Peyer's patch (tissue), 4 donors: ENCODE results near the gene WDSUB1. TPM values are rescaled to one million over a fixed set of nuclear protein-coding genes. Genes with fewer than 3 reads are reported as not detected.

Source experiments
- DNase-seq, 3 donors: peaks; one replicate each; pipeline ENCODE4 v3.0.0-alpha.2; 2017 to 2019
- H3K27ac ChIP-seq, 4 donors: fragments of 200-600 bp; sonication (generic); one replicate each; pipeline ENCODE4 v1.5.1; 2016 to 2019
- H3K27me3 ChIP-seq, 2 donors: fragments of 200-600 bp; sonication (generic); one replicate each; pipeline ENCODE4 v1.5.1; 2019
- H3K36me3 ChIP-seq, 3 donors: fragments of 200-600 bp; sonication (generic); one replicate each; pipeline ENCODE4 v1.5.1; 2016 to 2019
- H3K4me1 ChIP-seq, 4 donors: fragments of 200-600 bp; sonication (generic); one replicate each; pipeline ENCODE4 v1.5.1; 2016 to 2019
- H3K4me3 ChIP-seq, 4 donors: fragments of 200-600 bp; sonication (generic); 1 replicate in 3 of 4; 2 replicates in 1 of 4; pipeline ENCODE4 v1.5.1; 2016 to 2019; ENCODE audit warnings: mild to moderate bottlenecking in 1 of 4
- H3K9me3 ChIP-seq, 4 donors: fragments of 200-600 bp; sonication (generic); one replicate each; pipeline ENCODE4 v1.5.1; 2016 to 2019; ENCODE audit warnings: mild to moderate bottlenecking in 1 of 4
- POLR2A ChIP-seq, 2 donors: fragments of 450-650 bp; IDR thresholded peaks; one replicate each; pipeline ENCODE4 v1.5.1; 2017; ENCODE audit warnings: antibody characterized with exemption in 2 of 2, mild to moderate bottlenecking in 2 of 2, moderate library complexity in 2 of 2
- total RNA-seq, 4 donors: library from RNA; depleted of rRNA; stranded (reverse); fragments of >200 nt; gene quantifications; one replicate each; pipeline ENCODE4 v1.1.0, GENCODE V29; 2016
- TF ChIP-seq, protein P1 (sequence below), 6 experiments: fragments of 450-650 bp in 4 of 6; fragments of 200-600 bp in 2 of 6; sonication (generic) in 1 of 6; IDR thresholded peaks; one replicate each; pipeline ENCODE4 v1.5.1; 2017 to 2019; ENCODE audit warnings: antibody characterized with exemption in 6 of 6, mild to moderate bottlenecking in 3 of 6, moderate library complexity in 1 of 6

WDSUB1 gene
- total RNA-seq, 4 donors from 2014 or later = 4.0 to 9.9 (median 8.4) TPM

DNA sequence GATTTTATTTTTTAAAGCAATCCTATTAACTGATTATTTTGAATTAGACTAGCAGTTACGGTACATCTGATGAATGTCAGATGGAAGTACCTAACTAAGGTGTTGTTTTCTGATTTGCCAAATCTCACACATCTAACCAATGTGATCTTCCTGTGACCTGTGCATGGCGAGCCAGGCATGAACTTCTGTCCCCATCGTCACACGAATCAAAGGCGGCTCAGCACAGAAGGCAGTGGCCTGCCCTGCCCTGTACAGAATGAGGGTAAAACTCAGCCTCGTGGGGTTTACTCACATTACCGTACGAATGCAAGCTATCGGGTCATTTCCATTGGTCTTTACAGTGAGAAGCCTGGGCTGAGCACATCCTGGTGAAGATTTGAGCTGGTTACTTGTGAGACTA lies 87.3 kb downstream of the WDSUB1 start:
- no peaks in the 10 kb centered on the region for H3K9me3 ChIP-seq
- no peaks in the 10 kb centered on the region for H3K27me3 ChIP-seq
- H3K4me3 ChIP-seq = no peak overlapping the region
- H3K36me3 ChIP-seq = peaks cover 0 to 54% (median 0%) of the 10 kb centered on the region in 3 donors
- H3K27ac ChIP-seq = no peak overlapping the region
- TF ChIP-seq, protein P1, sequence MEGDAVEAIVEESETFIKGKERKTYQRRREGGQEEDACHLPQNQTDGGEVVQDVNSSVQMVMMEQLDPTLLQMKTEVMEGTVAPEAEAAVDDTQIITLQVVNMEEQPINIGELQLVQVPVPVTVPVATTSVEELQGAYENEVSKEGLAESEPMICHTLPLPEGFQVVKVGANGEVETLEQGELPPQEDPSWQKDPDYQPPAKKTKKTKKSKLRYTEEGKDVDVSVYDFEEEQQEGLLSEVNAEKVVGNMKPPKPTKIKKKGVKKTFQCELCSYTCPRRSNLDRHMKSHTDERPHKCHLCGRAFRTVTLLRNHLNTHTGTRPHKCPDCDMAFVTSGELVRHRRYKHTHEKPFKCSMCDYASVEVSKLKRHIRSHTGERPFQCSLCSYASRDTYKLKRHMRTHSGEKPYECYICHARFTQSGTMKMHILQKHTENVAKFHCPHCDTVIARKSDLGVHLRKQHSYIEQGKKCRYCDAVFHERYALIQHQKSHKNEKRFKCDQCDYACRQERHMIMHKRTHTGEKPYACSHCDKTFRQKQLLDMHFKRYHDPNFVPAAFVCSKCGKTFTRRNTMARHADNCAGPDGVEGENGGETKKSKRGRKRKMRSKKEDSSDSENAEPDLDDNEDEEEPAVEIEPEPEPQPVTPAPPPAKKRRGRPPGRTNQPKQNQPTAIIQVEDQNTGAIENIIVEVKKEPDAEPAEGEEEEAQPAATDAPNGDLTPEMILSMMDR (IDR thresholded peaks at IDR 0.05) = no peak
- DNase-seq = no peak
- peaks cover 0 to 12% (median 6%) of the 10 kb centered on the region in 4 donors for H3K4me1 ChIP-seq

DNA sequence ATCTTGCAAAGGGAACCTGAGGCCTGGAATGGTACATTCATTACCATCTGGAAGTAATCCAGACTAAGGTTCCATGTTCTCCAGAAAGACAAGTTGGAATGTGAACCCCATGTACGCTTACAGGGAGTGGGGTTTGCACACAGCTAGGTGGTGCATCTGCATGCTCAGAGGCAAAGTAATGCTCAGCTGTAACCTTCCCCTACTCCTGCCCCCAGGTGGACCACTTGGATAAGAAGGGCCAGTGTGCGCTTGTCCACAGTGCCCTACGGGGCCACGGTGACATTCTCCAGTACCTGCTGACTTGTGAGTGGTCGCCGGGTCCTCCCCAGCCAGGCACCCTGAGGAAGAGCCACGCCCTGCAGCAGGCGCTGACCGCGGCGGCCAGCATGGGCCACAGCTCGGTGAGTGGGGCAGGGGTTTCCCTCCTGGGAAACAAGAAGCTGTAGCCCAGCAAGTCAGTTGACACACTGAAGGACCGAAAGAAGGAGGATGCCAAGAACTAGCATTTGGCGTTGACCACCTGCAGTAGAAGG lies 90.0 kb downstream of the WDSUB1 start:
- TF ChIP-seq POLR2A (IDR thresholded peaks at IDR 0.05) = no peak
- TF ChIP-seq, protein P1 (IDR thresholded peaks at IDR 0.05) = no peak
- Histone ChIP-seq H3K9me3 (no peaks in the 10 kb centered on the region), H3K4me1 (peaks cover 0 to 6% (median under 1%) of the 10 kb centered on the region in 4 donors), H3K27ac (no peak overlapping the region), H3K36me3 (peaks cover 0 to 57% (median 0%) of the 10 kb centered on the region in 3 donors), H3K4me3 (no peak overlapping the region), H3K27me3 (no peaks in the 10 kb centered on the region)
- no peak for DNase-seq

DNA sequence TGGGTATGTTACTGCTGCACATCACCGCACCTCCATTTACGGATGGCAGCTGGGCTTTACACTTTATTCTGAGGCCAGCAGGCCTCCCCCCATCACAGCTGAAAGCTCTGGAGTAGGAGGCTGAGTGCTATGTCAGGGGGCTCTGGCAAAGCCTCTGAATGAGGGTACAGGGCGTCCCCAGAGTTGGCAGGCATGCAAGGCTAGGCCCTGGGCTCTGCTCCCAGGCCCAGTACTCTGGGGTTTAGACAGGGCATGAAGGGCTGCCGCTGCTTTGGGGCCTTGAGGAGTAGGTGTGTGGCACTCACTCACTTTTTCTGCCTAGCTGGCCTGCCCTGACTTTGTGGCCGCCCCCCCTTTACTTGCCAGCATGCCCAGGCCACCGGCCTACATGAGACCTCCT lies 90.8 kb downstream of the WDSUB1 start:
- no peak for TF ChIP-seq POLR2A (IDR thresholded peaks at IDR 0.05)
- TF ChIP-seq, protein P1 (IDR thresholded peaks at IDR 0.05) = no peak
- H3K4me1 ChIP-seq = no peaks in the 10 kb centered on the region
- H3K9me3 ChIP-seq = no peaks in the 10 kb centered on the region
- peaks cover 0 to 64% (median 0%) of the 10 kb centered on the region in 3 donors for H3K36me3 ChIP-seq
- H3K27me3 ChIP-seq = no peaks in the 10 kb centered on the region
- no peak overlapping the region for H3K27ac ChIP-seq
- DNase-seq = no peak
- no peak overlapping the region for H3K4me3 ChIP-seq

DNA sequence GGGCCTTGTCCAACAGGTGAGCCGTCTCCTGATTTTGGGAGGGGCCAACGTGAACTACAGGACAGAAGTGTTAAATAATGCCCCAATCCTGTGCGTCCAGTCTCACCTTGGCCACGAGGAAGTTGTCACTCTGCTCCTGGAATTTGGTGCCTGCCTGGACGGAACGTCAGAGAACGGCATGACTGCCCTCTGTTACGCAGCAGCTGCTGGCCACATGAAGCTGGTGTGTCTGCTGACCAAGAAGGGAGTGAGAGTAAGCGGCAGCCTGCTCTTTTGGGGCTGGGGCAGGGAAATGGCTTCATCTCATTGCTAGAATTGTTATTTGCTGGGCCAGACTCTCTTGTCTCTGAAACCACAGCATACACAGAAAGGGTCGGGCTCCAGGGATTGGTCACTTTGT lies 92.3 kb downstream of the WDSUB1 start:
- TF ChIP-seq, protein P1 (IDR thresholded peaks at IDR 0.05) = no peak
- TF ChIP-seq POLR2A (IDR thresholded peaks at IDR 0.05) = no peak
- no peaks in the 10 kb centered on the region for H3K9me3 ChIP-seq
- no peak overlapping the region for H3K27ac ChIP-seq
- H3K4me3 ChIP-seq = no peak overlapping the region
- H3K36me3 ChIP-seq = peaks cover 0 to 65% (median 0%) of the 10 kb centered on the region in 3 donors
- no peaks in the 10 kb centered on the region for H3K4me1 ChIP-seq
- no peaks in the 10 kb centered on the region for H3K27me3 ChIP-seq
- no peak for DNase-seq

DNA sequence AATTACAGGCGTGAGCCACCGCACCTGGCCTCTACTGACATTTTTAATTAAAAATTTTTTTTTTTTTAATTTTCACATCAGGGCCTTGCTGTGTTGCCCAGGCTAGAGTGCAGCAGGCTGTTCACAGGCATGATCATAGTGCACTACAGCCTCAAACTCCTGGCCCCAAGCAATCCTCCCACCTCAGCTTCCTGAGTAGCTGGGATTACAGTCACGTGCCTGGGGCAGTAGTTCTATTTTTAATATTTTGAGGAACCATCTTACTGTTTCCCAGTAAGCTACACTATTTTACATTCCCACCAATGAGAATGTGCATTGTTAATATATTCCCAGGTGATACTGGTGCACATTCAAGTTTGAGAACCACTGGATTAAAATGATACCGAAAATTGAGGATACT lies 92.7 kb downstream of the WDSUB1 start:
- Histone ChIP-seq H3K36me3 (peaks cover 0 to 65% (median 0%) of the 10 kb centered on the region in 3 donors), H3K4me1 (no peaks in the 10 kb centered on the region), H3K9me3 (no peaks in the 10 kb centered on the region), H3K27ac (no peak overlapping the region), H3K27me3 (no peaks in the 10 kb centered on the region), H3K4me3 (no peak overlapping the region)
- TF ChIP-seq, protein P1 (IDR thresholded peaks at IDR 0.05) = no peak
- TF ChIP-seq POLR2A (IDR thresholded peaks at IDR 0.05) = no peak
- no peak for DNase-seq
